HG03571 (cell line): ENCODE data around the gene SLC13A5.
"Not testable (repeated sequence)": the region's sequence is repeated elsewhere in the genome, so short reads cannot be mapped to it uniquely, and the experiment has no call there.

Source experiments
- ATAC-seq: cut with Tn5 transposase; IDR thresholded peaks from one replicate; pipeline ENCODE4 v1.9.1; 2021; ENCODE audit not compliant: unreplicated experiment

The SLC13A5 gene

DNA sequence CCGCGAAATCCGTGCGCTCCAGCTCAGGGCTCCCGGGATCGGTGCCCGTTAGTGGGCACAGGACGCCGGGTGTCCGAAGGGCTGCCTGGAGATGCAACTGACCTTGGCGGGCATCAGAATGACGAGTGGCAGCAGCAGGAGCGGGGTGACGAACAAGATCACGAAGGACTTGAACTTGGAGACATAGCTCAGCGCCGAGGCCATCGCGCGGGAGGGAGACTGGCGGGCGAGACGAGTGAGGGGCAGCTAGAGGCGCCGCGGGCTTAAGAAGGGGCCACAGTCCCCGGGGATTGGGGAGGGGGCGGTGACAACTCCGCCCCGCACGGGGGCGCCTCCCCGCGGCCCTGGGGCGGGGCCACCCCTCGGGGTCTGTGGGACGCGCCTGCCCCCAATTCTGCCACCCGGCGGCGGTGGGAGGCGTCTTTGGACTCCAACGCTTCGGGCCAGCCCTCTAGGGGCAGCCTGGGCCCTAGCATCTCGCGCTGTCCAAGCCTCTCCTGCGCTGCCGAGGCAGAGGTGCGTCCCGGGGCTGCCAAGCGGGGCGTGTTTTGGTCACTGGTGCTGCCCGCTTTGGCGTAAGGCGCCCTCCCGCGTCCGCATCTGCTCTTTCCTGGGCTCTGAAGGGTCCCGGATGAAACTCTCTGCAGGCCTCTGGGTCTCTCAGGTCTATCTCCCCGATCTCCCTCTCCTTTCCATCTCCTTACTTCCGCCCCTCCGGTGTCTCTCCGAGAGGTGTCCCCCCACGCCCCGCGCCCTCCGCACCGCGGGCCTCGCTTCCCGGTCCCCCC lies at the start of gene SLC13A5:
TSS of gene SLC13A5 (minus strand) at position 240 of the 788 bp plus-strand sequence. CDS start at position 204, 36 bp downstream.
- ATAC-seq, result no peak

DNA sequence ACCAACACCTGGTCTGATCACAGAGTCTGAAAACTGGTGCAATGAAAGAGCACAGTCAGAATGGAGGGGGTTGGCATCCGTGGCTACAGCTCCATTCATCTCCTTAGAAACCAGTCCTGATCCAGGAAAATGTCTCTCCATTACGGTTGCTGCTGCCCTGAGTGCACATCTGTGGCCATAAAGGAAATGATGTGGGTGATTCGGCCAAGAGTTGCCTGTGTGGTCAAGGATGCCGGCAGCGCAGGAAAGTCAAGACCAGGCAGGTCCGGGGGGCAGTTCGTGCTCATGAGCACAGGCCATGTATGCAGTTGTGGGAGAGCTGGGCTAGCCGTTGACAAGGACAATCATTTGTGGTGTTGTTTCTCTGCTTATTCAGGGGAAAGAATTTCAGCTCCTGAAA lies 48.6 kb upstream of the SLC13A5 start:
- no peak for ATAC-seq

DNA sequence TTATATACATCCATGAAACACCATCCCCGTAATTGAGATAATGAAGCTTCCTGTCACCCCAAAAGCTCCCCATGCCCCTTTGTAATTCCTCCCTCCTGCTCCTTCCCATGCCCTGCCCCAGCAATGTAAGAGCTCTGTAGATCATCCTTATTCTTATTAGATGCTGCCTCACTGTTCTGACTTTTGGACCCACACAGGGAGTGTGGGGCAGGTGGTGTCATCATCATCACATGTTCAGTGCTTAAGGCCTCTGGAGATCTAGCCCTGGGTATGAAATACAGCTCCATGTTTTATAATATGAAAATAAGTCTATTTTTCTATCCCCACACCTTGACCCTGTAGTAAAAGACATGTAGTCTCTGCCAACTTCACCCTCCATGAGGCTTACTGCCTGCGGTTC lies 44.6 kb upstream of the SLC13A5 start:
- ATAC-seq, result no peak

DNA sequence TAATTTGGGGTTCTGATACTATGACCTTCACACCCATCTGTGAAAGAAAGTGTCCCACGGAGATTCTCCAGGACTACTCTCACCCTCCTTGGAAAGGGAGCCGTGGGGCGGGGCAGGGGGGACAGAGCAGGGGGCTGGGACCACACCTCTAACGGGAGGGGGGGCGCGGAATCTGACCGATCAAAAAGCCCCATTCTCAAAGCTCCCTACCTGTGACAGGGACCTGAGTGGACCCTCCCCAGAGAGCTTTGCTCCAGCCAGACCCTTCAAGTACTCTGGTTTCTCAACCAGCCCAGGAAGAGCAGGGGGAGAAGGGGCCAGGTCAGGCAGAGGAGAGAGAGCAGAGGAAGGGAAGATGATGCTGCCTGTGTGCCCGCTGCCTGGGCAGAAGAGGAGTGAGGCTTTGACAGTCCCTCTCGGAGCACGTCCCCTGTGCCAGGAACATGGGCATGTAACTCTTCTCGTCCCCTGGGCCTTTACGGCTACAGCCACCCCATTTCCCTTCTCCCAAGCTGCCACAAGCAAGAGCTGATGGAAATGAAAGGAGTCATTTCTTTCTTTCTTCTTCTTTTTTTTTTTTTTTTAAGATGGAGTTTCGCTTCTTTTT lies 43.4 kb upstream of the SLC13A5 start:
- no peak for ATAC-seq

DNA sequence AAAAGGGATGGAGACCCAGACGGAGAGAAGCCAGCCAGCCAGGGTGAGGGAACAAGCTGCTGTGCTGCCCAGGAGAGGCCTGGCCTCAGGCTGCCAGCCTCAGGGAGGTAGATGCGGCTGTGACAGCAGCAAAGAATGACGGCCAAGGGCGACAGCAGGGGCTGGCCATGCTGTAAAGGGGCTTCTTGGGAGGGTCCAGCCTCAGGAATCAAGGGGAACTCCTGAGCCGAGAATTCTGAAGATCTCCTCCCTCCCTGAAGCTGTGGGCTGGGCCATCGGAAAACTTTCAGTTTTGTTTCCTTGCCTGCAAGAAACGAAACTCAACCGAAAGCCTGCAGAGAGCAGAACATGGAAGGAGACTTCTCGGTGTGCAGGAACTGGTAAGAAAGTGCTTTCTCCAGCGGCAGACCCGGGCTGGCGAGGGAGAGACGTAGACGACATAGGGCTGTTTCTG lies 42.6 kb upstream of the SLC13A5 start, which contains the start of gene XAF1:
TSS of gene XAF1 (plus strand) at position 316 of the 454 bp plus-strand sequence. CDS start at position 349, 33 bp downstream.
- ATAC-seq, result no peak

DNA sequence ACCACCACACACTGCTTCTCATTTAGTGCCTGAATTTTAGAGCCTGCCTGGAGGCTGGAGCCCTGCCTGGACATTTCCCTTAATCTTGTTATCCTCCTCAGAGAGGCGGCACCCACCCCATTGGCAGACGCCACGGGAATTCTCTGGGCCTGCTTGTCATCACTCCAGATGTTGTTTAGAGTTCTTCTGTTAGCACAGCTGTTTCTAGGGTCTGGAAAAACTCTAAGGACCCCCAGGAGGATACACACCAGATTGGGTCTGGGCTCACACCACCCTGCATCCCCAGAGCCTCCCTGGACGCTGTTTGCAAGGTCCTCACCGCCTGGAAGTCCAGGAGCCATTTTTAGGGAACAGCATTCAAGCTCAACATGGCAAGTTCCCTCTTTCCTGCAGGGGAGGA lies 42.1 kb upstream of the SLC13A5 start:
- ATAC-seq, result no peak

DNA sequence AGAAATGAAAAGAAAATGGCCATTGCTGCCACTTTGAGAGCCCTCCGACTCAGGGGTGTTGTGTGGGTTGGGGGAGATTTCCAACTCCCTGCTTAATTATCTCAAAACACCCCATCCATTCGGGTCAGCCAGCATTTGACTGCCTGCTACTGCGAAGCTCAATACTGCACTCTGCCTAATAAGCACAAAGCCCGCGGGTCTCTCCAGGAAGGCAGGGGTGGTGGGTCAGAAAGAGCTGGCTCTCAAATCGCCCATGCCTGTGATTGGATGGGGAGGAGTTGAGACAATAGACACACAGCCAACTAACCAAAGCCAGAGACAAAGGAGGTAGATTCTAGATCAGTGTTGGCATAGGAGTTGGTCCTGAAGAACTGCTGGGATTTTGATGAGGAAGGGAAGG lies 40.4 kb upstream of the SLC13A5 start:
- no peak for ATAC-seq

DNA sequence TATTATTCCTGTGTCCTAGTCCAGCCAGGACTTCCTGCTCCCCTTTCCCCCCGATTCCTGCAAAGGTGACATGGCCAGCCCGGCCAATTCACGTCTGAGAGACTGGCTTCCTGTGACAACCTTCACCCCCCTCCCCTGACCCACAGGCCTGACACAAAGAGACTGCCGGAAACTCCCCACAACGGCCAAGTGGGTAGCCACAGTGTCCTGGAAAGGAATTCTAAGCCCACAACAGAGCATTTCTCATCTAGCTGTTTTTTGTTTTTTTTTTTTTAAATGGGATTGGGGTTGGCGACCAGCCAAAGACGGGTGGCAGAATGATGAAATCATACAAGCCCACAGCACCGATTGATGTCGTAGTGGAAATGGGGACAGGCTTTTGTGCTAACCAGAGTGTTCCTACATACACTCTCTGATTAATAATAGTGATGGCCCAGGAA lies 39.9 kb upstream of the SLC13A5 start:
- no peak for ATAC-seq

DNA sequence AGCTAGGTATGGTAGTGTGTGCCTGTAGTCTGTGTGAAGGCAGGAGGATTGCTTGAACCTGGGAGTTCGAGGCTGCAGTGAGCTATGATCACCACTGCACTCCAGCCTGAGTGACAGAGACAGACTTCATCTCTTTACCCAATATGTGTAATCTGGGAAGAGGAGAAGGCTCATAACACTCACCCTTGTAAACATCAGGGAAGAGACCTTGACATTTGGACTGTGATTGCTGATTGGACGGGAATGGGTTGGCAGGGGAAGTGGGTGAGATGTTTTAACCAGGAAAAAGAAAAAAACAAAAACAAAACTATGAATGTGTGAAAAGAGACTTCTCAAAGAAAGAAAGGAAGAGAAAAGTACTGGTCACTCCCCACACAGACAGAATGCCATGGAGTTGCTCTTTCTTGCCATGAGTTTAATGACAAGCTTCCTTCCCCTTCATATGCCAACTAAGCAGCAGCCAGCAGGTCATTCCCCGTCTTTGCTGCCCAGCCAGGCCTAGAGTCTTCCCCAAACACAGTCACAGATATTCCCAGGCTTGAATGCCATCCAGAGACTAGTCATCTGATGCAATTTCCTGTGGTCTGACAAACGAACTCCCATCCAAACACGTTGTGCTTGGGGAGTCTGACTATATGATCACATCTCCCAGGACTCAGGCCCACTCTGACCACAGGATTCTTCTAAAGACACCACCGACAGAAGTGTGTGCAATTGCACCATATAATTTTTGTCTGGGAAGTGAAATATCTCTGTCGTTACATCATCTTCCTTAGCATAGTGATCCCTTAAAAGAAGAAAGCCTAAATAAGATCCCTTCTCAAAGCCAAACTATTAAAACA lies 39.1 kb upstream of the SLC13A5 start:
- ATAC-seq, result no peak

DNA sequence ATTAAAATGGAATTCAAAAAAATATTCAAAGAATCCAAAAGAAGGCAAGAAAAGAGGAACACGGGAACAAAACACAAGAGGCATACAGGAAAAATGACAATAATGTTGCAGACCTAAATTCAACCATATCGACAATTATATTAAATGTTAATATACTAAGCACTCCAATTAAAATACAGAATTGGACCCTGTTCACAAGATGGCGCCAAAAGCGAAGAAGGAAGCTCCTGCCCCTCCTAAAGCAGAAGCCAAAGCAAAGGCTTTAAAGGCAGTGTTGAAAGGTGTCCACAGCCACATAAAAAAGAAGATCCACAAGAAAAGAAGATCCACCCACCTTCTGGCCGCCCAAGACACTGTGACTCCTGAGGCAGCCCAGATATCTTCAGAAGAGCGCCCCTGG lies 36.4 kb upstream of the SLC13A5 start:
- ATAC-seq, result no peak

DNA sequence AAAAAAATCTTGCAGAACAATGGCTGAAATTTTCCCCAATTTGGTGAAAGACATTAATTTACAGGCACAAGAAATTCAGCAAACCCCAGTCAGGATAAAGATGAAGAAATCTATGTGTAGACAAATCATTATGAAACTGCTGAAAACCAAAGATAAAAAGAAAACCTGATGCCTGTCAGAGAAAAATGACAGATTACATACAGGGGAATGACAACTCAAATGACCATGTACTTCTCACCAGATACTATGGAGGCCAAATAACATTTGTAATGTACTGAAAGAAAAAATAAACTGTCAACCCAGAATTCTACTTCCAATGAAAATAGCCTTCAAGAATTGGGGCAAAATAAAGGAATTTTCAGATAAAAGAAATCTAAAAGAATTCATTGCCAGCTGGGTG lies 35.4 kb upstream of the SLC13A5 start:
- no peak for ATAC-seq

DNA sequence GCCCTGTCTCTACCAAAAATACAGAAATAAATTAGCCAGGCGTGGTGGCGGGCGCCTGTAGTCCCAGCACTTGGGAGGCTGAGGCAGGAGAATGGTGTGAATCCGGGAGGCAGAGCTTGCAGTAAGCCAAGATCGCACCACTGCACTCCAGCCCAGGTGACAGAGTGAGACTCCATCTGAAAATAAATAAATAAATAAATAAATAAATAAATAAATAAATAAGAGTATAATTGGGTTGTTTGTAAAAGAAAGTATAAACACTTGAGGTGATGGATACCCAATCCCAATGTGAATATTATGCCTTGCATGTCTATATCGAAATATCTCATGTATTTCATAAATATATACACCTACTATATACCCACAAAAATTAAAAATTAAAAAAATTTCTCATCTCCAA lies 33.5 kb upstream of the SLC13A5 start:
- ATAC-seq, result not testable (repeated sequence)

DNA sequence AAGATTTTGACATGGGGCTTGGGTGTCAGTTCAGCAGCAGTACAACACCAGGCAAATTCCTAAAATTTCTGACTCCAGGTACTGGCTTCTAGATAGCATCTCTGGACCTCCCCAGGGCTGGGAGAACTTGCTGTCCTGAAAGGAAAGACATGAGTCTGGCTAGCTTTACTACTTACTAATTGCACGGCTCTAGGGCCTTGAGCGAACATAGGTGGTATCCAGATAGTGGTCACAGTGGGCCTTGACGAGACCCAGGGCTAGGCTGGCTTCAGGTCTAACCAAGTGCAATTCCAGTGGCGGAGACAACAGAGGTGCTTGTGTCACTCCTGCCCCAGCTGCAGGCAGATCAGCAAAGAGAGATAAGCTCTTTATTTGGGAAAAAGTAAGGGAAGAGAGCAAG lies 16.4 kb upstream of the SLC13A5 start:
- ATAC-seq, result no peak

DNA sequence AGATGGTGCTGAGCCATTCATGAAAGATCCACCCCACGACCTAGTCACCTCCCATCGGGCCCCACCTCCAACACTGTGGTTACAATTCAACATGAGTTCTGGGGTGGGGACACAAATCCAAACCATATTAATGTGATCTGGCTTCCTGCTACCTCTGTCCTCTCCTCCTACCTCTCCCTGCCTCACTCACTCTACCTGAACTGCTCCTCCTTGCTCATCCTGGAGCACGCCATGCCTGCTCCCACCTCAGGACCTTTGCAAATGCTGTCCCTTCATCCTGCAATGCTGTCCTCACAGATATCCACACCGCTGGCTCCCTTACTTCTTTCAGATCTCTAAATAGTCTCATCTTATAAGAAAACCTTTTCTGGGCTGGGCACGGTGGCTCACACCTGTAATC lies 10.8 kb upstream of the SLC13A5 start:
- no peak for ATAC-seq

DNA sequence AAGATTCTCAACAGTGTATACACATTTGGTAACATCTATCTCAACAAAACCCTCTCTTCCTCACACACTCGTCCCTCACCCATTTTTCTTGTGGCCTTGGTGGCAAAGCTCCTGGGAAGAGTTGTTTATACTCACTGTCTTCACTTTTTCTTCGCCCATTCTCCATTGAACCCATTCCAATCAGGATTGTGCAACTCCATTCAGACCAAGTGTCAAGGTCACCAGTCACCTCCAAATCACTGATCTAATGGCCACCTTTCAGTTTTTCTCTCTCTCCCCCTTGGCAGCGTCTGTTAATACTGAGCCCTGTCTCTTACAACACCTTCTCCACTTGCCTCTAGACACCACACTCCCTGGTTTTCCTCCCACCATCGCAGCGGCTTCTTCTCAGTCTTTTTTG lies 8.6 kb upstream of the SLC13A5 start:
- ATAC-seq, result no peak

DNA sequence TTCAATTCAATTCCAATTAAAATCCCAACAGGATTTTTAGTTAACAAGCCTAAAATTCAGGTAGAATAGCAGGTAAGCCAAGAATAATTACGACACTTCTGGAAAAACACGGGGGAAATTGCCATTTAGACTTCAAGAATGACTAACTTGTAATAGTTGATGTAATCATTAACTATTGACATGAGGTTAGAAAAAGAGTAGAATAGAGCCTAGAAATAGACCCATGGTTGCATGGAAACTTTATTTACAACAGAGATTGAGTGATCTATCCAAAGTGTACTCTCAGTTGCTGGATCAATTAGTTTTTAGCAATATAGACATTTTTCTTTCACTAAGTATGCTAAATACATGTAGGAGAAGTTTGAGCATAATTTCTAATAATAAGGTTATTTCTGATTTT lies 3.6 kb upstream of the SLC13A5 start:
- no peak for ATAC-seq

DNA sequence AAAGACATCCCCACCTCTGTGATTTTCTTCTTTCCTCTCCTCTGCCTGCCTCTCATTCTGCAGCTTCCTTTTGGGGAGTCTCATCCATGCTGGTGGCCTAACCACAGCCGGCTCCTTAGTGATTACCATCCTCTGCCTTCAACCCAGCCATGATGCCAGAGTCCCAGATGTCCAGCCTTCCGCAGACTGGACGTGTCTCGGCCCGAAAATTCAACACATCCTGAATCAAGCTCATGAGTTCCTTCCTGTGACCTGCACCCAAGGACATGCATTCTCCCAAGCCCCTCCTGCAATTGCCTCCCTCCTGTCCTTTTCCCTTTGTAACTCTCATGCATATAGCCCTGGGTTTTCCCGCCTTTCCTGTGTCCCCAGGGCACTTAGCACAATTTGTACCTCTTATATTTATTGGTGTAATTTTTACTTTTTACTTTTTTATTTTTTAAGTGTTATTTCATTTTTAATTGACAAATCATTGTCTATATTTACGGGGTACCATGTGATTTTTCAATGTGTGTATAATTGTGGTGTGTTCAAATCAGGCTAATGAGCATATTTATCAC lies 1.2 kb upstream of the SLC13A5 start:
- no peak for ATAC-seq

DNA sequence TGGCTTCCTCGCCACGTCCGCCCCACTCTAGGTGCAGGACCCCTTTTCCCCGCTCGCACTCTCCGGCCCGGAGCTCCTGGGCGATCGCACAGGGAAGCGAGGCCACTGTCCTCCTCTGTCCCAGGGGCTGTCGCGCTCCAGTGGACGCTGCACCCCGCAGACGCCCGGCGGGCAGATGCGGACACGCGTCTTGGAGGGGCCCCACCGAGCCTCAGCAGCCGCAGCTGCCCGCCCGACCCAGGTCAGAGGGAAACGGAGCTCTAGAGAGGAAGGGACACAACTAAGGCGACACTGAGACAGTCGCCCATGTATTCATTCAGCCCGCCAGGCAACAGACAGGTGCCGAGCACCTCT lies 726 bp upstream of the SLC13A5 start:
- ATAC-seq, result no peak

DNA sequence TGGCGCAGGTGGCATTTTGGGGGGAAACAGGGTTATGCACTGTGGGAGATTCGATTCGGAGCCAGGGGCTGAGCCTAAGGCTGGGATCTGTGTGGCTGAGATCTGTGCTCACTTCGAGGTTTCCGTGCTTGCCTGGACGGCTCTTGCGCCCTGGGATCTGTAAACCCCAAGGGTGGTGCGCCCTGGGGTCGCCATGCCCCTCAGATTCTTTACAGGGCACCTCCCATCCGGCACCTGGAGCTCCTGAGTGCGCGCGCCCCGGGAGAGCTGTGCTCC lies 377 bp downstream of the SLC13A5 start:
- ATAC-seq, result no peak

DNA sequence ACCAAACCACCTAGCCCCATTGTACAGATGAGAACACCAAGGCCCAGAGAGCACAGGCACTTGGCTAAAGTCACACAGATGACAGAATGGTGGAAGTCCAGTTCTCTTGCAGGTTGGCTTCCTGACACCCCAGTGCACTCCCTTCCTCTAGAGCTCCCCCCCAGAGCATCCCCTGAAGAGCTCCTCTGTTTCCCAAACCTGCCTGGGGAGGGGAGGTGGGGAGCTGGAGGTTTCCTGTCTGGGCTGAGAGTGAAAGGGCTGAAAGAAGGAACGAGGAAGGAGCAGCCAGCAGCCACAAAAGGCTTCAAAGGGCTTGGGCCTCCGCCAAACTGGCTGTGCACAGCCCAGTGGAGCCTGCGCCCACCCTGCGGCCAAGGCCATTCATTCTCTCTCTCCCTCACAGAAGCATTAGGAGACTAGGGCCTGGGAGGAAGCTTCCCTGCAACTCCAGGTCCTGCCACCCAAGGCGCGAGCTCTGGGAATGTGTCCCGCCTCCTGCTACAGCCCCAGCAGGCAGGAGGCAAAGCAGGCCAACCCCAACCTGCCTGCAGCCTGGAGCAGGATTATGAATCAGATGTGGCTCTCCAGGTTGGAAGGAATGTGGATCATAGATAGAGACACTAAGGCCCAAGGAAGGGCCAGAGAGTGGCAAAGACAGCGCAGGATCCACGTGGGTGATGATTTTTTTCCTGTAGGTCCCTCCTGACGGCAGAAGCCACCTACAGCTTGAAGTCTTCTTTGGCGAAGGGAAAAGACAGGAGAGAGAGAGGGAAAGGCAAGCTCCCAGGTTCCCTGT lies 913 bp downstream of the SLC13A5 start:
- ATAC-seq, result no peak

DNA sequence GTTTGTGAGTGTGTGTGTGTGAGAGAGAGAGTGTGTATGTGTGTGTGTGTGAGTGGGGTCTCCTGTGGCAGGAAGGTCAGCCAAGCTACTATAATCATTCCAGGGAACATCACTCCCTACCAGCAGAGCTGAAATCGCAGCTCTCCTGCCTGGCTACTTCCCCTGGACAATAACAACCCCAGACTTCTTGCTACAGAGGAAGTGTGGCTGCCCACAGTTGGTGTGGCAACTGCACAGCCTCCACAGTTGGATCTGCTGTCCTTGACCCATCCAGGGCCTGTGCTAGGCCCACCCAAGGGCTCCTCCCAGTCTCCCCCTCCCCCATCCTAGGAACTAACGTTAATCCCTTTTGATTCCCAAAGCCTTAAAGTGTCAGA lies 1.5 kb downstream of the SLC13A5 start:
- no peak for ATAC-seq
